ENCODE measurements around the gene DPAGT1.
A peak's percentile ranks its signal among the peaks of the same experiment; 100 is the strongest.
"Not testable (repeated sequence)": the region's sequence is repeated elsewhere in the genome, so short reads cannot be mapped to it uniquely, and the experiment has no call there.

DPAGT1 gene
- 7.5 reads per million, percentile 26 among the genes with 10 or more reads in this experiment for total RNA-seq

DNA sequence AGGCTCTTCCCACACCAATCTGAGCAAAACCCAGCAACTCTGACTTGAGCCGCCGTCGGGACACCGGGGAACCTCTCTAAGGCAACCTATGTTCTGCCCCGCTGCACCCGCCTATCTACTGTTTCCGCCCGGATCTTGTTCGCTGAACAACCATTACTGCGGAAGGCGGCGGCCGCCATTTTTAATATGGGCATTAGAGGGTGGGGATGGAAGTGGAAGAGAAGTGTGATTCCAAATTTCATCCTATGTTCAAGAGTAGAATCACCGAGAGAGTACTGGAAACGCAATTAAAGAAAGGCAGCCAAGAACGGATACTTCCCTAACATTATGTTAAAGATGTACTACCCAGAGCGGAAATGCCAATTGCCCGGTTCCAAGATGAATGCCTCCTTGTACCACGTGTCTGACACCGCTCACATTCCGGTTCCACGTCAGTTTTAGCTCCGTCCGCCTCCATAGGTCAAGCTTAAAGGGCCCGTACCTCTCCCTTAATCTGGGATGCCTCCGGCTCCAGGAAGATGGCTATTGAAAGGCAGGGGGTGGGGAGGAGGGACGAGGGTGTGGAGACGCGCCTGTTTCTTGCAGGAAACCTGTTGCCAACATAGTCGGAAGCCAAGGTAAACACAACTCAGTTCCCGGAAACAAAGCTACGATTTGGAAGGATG lies at the start of gene DPAGT1:
Gene DPAGT1 (minus strand): TSS at position 95 of the 665 bp plus-strand sequence. CDS start 198 bp downstream, outside the sequence.
- DNase-seq = peak; percentile 82

DNA sequence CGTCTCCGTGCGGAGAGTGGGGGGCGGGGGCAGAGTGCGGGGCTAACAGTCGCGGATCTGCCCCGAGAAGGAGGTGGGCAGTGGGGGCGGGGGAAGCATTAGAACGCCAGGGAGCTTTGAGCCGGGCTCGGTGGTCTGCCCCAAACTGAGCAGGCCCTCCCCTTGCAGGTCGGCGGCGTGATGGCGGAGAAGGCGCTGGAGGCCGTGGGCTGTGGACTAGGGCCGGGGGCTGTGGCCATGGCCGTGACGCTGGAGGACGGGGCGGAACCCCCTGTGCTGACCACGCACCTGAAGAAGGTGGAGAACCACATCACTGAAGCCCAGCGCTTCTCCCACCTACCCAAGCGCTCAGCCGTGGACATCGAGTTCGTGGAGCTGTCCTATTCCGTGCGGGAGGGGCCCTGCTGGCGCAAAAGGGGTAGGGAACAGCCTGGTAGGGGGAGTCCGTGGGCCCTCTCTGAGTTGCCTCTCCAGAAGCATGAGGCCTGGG lies 48.2 kb upstream of the DPAGT1 start:
- DNase-seq = no peak

DNA sequence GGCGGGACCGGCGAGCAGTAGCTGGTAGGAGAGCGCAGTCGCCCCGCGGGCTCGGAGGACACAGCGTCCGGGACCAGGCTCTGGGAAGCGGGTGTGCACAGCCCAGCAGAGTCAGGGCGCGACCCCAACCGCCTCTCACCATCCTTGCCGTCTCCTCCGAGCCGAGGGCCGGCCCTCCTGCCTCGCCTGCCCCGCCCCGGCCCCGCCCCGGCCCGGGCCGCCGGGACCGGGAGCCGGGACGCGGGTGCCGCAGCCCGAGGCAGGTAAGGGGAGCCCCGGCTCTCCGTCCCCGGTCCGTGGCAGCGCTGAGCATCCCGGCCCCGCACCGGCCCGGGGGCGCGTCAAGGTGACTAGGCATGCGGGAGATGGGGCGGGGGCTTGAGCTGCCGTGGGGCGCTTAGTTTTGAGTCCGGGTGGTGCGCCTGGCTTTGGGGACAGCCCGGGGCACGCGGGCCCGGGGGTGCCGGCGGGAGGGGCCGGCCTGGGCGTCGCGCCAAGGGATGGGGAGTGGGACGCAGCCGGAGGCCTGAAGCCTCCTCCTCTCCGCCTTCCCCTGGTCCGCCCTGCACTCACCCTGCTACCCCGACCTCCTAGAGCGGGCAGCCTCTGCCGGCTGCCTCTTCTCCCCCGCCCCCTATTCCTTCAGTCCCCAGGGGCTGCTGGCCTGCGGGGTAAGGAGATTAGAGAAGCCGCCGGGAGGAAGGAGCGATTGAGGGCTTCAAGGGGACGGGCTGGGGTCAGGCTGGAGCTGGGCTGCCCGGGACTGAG lies 47.5 kb upstream of the DPAGT1 start, which contains the start of gene ABCG4:
Gene ABCG4 (plus strand): TSS at position 35 of the 768 bp plus-strand sequence. CDS start 914 bp downstream, outside the sequence.
- no peak for DNase-seq

- no peak for DNase-seq
These were observed 47.0 kb upstream of the DPAGT1 start for GRCh38 chr11:119148720-119149017.

DNA sequence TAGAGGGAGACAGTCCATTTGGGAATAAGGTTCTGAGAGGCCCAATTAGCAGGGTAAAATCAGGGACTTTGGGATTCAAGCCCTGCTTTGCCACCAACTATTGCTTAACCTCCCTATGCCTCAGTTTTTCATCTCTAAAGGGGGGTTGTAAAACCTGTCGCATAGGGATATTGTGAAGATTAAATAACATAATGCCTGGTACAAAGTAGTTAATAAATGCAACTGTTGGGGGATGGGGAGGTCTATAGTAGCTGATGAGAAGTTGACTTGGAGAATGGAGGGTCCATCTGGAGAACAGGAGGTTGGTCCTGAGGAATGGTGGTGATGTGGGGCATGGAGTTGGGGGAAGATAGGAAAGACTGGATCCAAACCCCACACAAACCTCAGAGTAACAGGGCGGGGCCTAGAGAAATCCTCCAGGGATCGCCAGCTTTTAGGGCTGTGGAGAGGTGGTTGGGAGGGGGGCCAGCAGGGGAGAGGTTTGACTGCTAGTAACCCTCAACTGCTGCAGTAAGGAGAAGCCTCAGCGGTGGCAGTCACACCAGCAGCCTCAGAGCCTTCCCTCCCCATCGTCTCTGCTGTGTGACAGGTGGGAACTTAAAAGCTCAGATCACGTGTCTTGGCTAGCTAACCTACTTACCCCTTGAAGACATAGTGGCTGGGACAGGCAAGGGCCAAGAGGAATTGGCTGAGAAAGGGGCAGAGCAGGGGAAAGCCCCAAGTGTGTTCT lies 46.1 kb upstream of the DPAGT1 start:
- no peak for DNase-seq

DNA sequence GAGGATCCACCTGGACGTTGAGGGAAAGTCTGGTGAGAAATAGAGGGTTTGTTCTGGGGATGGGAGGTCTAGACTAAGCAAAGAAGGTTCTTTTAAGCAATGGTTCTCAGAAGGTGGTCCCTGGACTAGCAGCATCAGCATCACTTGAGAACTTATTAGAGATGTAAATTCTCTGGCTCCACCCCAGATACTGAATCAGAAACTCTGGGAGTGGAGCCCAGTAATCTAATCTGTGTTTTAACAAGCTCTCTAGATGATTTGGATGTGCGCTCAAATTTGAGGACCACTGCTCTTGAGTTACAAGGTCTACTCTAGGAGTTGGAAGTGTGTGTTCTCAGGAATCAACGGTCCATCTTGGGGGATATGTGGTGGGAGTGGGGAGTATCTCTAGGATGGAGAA lies 43.9 kb upstream of the DPAGT1 start:
- no peak for DNase-seq

- no peak for DNase-seq
These were observed 43.3 kb upstream of the DPAGT1 start for GRCh38 chr11:119144825-119145486.

DNA sequence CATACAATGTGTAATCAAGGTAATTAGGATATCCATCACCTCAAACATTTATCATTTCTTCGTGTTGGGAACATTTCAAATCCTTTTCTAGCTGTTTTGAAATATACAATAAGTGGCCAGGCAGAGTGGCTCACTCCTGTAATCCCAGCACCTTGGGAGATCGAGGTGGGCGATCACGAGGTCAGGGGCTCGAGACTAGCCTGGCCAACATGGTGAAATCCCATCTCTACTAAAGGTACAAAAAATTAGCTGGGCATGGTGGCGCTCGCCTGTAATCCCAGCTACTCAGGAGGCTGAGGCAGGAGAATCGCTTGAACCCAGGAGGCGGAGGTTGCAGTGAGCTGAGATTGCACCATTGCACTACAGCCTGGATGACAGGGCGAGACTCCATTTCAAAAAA lies 37.6 kb upstream of the DPAGT1 start:
- not testable (repeated sequence) for DNase-seq

DNA sequence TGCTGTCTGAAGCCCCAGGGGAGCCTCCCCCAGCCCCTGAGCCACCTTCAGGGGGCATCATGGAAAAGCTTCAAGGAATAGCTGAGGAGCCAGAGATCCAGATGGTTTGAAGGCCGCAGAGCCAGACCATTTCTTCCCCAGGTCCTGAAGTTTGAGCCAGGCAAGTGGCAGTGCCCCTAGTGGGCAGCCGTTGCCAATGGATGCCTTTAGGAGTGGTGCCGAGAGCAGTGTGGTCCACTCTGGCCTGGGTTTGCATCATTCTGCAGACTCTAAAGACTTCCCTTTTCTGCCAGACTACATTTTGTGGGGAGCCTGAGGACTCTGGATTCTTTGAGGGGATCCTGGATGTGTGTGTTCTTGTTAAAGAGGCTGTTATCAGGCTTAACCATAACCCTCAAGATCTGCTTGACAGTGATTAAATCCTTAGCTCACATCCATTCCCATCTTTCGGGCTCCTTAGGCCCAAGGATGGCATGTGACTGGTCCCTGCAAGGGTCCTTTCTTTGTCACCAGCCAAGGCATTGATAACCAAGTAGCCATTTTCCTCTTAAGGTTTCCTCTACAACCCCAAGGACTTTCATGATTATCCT lies 32.8 kb upstream of the DPAGT1 start:
- DNase-seq = no peak

DNA sequence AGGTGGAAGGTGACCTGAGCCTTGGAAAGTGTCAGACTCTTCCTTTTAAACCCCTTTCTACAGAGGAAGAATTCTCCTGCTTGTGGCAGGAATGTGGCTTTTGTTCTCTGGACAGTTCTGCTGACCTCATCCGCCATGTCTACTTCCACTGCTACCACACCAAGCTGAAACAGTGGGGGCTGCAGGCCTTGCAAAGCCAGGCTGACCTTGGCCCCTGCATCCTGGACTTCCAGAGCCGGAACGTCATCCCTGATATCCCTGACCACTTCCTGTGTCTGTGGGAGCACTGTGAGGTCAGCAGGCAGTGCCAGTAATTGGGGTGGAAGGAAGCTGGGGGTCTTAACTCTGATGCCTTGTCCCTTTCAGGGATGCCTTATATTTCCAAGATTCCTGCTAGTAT lies 29.0 kb upstream of the DPAGT1 start:
- no peak for DNase-seq

DNA sequence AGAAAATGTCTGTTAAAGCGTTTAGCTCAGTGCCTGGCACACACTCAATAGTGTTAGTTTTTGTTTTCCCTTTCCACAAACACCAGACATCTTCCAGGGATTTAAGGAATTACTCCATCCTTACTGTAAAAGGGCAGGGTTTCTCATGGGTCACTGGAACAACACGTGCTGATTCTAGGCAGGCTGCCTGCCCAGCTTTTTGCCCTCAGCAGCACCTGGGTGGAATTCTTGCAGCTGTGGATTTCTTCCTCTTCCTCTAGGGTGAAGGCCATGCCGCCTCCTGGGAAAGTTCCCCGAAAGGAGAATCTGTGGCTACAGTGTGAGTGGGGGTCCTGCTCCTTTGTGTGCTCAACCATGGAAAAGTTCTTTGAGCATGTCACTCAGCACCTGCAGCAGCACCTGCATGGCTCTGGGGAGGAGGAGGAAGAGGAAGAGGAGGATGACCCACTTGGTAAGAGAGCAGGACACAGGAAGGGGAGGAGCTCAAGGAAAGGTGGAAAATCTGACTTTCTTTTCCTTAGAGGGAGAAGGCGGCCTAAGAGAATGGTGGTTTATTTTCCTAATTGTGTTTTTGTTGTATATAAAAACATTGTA lies 25.1 kb upstream of the DPAGT1 start:
- DNase-seq = no peak

GRCh38 chr11:119125821-119126220 lies 24.2 kb upstream of the DPAGT1 start:
- no peak for DNase-seq

DNA sequence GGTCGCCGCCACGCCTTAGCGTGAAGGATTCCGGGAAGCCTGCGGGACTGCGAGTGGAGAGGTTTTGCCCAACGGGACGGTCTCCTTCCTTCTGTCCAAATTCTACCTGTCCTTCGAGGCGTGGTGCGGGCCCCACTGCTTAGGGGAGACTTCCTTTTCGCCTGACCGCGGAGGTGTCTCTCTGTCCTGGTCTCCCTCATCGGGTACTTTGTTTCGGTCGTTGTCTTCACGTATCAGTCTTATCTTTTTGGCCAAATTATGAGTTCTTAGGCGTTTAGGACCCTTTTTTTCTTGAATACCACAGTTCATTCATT lies 20.1 kb upstream of the DPAGT1 start:
- DNase-seq = no peak

- DNase-seq = peak; percentile 99
These were observed 19.6 kb upstream of the DPAGT1 start, which contains the start of gene HINFP for GRCh38 chr11:119121008-119121810. HINFP (plus strand) TSS chr11:119121580; CDS start chr11:119126945, 5,365 bp downstream.

DNA sequence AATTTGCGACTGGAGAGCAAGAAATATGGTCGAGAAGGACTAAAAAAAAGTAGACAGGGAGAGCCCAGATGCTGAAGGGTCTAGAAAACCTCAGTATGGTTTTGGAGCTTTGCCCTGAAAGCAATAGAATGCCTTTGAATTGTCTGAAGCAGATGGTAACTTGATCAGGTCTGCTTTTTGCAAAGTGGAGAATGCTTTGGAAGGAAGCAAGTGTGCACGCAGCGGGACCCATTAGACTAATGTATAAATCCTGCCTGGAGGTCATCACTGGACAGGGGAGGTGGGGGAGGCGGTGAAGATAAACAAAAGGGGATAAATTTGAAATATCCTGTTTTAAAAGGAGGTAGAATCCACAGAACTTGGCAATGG lies 19.0 kb upstream of the DPAGT1 start:
- DNase-seq = no peak

- no peak for DNase-seq
These were observed 17.3 kb upstream of the DPAGT1 start for GRCh38 chr11:119118946-119119345.

DNA sequence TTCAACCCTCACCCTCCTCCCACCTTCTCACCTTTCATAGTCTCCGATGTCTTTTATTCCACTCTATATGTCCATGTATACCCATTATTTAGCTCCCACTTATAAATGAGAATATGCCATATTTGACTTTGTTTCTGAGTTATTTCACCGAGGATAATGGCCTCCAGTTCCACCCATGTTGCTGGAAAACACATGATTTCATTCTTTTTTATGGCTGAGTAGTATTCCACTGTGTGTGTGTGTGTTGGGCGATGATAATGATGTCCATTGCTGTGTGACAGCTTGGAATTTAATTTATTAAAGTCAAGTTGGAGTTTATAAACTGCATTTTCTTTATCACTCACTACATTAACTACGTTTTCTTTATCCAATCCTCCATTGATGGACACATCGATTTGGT lies 16.6 kb upstream of the DPAGT1 start:
- no peak for DNase-seq

- no peak for DNase-seq
These were observed 15.5 kb upstream of the DPAGT1 start for GRCh38 chr11:119117004-119117706.

GRCh38 chr11:119116601-119117000 lies 14.9 kb upstream of the DPAGT1 start:
- DNase-seq = no peak

GRCh38 chr11:119116235-119116594 lies 14.6 kb upstream of the DPAGT1 start:
- DNase-seq = no peak

Data from effector CD4-positive, alpha-beta T cell (primary cell).